Activated CD8-positive, alpha-beta T cell treated with anti-CD3 and anti-CD28 coated beads for 36 hours (primary cell): Measurements from ENCODE around the gene OGFR. TPM values are rescaled to one million over a fixed set of nuclear protein-coding genes. Genes with fewer than 3 reads are reported as not detected.

Experiments
- ATAC-seq: fragments of 200-7000 bp; cut with Tn5 transposase; one replicate; pipeline ENCODE4 v1.10.0; 2021; ENCODE audit warnings: mild to moderate bottlenecking, moderate library complexity
- CTCF ChIA-PET: fragments of 350-600 bp; sonication (Branson Sonifier 250); formaldehyde crosslinking; loops from one replicate; lab custom pipeline; 2021; ENCODE audit warnings: antibody characterized with exemption; lab: Charles Lee
- POLR2A ChIA-PET: fragments of 350-600 bp; sonication (Branson Sonifier 250); formaldehyde crosslinking; loops from one replicate; lab custom pipeline; 2021; ENCODE audit warnings: antibody characterized with exemption; lab: Charles Lee
- DNase-seq: peaks from one replicate; pipeline ENCODE4 v3.0.0-alpha.2; 2020
- H3K27ac Mint-ChIP-seq: one replicate; pipeline ENCODE4 v1.8.0; 2021; ENCODE audit warnings: mild to moderate bottlenecking, mixed read lengths
- H3K27me3 Mint-ChIP-seq: one replicate; pipeline ENCODE4 v1.8.0; 2021; ENCODE audit warnings: mixed read lengths
- H3K36me3 Mint-ChIP-seq: one replicate; pipeline ENCODE4 v1.8.0; 2021; ENCODE audit warnings: low read depth, mixed read lengths
- H3K4me1 Mint-ChIP-seq: one replicate; pipeline ENCODE4 v1.8.0; 2021; ENCODE audit warnings: low read depth, mixed read lengths
- H3K4me3 Mint-ChIP-seq: one replicate; pipeline ENCODE4 v1.8.0; 2021; ENCODE audit warnings: mild to moderate bottlenecking, moderate library complexity, mixed read lengths
- H3K9me3 Mint-ChIP-seq: one replicate; pipeline ENCODE4 v1.8.0; 2021; ENCODE audit warnings: mixed read lengths
- intact Hi-C: fragments of 100-400 bp; cut with micrococcal nuclease; formaldehyde crosslinking; loops from one replicate; pipeline ENCODE4 v1.10.0; 2022
- total RNA-seq, 2 experiments: library from RNA; stranded (reverse); gene quantifications; one replicate each; pipeline ENCODE4 v1.2.3, GENCODE V29; 2021
- TF ChIP-seq, protein P1 (sequence below): fragments of 200-600 bp; IDR thresholded peaks from one replicate; pipeline ENCODE4 v1.8.0; 2022; ENCODE audit warnings: antibody characterized with exemption, mild to moderate bottlenecking

Gene OGFR
- total RNA-seq, 2 experiments from 2014 or later: 53.6 to 55.2 TPM

DNA sequence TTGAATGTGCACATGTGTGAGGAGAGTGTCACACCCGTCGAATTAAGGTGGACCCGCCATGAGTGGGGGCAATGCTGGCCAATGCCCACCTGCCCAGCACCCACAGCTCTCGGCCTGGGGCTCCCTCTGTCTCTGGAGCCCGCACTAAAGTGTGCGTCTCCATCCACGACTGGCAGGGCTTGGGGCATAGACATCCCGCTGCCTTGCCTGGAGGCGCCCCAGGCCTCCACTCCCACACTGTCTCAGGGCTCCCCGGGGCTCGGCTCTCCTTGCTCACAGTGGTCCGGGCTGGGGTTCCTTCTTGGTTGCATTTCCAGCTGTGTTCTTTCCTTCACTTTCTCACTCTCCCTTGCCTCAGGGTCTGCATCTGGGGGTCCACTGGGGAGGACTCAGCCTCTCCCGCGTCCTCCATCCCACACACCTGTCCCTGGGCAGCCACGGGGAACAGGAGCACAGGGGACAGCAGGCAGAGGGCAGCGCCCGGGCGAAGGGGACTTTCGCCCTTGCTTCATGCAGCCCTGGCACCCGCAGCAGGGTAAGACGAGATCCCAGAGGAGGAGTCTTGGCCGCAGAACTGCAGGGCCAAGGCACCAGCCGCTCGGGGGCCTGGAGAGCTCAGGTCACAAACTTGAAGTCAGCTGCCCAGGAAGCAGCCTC lies 28.5 kb upstream of the OGFR start:
- intact Hi-C loops: no loop called here
- Mint-ChIP-seq H3K27ac (peak overlapping the region; percentile 95), H3K27me3 (no peaks in the 10 kb centered on the region), H3K4me3 (peak overlapping the region; percentile 61), H3K36me3 (no peaks in the 10 kb centered on the region), H3K4me1 (peaks cover 44% of the 10 kb centered on the region), H3K9me3 (no peaks in the 10 kb centered on the region)
- ATAC-seq (no peak), DNase-seq (no peak)
- TF ChIP-seq, protein P1, sequence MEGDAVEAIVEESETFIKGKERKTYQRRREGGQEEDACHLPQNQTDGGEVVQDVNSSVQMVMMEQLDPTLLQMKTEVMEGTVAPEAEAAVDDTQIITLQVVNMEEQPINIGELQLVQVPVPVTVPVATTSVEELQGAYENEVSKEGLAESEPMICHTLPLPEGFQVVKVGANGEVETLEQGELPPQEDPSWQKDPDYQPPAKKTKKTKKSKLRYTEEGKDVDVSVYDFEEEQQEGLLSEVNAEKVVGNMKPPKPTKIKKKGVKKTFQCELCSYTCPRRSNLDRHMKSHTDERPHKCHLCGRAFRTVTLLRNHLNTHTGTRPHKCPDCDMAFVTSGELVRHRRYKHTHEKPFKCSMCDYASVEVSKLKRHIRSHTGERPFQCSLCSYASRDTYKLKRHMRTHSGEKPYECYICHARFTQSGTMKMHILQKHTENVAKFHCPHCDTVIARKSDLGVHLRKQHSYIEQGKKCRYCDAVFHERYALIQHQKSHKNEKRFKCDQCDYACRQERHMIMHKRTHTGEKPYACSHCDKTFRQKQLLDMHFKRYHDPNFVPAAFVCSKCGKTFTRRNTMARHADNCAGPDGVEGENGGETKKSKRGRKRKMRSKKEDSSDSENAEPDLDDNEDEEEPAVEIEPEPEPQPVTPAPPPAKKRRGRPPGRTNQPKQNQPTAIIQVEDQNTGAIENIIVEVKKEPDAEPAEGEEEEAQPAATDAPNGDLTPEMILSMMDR: no peak
- ChIA-PET POLR2A (no interaction called here), CTCF (interaction anchor here (0.9 to 1.3 kb wide), 2 partner anchors 32 to 72 kb away, joined by 3 read pairs; no protein-coding TSS in a partner anchor)

DNA sequence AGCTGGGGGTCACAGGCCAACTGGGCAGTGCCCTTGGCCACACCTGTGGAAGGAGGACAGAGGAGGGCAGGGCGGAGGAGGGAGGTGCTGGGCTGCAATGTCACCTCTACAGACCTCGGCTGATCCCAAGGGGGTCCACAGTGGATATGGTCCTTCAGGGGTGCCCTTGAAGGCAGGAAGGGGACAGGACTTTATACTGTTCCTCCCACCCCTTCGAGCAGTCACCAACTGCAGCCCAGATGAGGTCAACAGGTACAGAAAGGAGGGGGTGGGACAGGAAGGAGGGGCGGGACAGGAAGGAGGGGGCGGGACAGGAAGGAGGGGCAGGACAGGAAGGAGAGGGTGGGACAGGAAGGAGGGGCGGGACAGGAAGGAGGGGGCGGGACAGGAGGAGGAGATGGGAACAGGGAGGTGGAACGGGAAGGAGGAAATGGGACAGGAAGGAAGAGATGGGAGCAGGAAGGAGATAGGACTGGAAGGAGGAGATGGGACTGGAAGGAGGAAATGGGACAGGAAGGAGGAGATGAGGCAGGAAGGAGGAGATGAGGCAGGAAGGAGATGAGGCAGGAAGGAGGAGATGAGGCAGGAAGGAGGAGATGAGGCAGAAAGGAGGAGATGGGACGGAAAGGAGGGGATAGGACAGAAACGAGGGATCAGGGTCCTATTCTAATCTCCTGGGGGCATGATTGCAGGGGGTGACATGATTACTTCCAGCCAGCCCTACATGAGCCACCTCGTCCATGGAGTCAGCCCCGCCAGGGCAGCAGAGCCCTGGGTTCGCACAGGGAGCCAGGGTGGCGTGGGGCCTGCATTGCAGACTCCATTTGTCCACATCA lies 27.7 kb upstream of the OGFR start:
- no peaks in the 10 kb centered on the region for H3K27me3 Mint-ChIP-seq
- no peaks in the 10 kb centered on the region for H3K9me3 Mint-ChIP-seq
- peak; percentile 95 for ATAC-seq
- peaks cover 44% of the 10 kb centered on the region for H3K4me1 Mint-ChIP-seq
- peak overlapping the region; percentile 61 for H3K4me3 Mint-ChIP-seq
- peak overlapping the region; percentile 95 for H3K27ac Mint-ChIP-seq
- no peaks in the 10 kb centered on the region for H3K36me3 Mint-ChIP-seq
- TF ChIP-seq, protein P1: no peak
- ChIA-PET POLR2A (no interaction called here), CTCF (interaction anchor here (1.3 kb wide), 1 partner anchor 73 kb away, joined by 3 read pairs; no protein-coding TSS in a partner anchor)
- DNase-seq: peak; percentile 74
- intact Hi-C loops: no loop called here

DNA sequence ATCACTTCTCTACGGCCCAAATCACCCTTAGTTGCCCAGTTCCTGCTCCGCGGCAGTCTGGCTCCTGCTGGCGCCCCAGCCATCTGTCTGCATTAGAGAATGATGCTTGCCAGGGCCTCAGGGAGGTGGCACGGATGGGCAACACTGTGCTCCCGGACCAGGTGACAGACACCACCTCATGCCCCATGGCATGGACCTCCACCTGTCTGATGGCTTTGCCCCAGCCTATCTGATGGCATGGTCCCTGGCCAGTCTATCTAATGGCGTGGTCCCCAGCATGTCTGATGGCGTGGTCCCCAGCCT lies 27.2 kb upstream of the OGFR start:
- DNase-seq: no peak
- CTCF ChIA-PET: no interaction called here
- Mint-ChIP-seq H3K36me3 (no peaks in the 10 kb centered on the region), H3K27me3 (no peaks in the 10 kb centered on the region), H3K9me3 (no peaks in the 10 kb centered on the region), H3K4me3 (no peak overlapping the region), H3K4me1 (peaks cover 40% of the 10 kb centered on the region), H3K27ac (peak overlapping the region; percentile 95)
- POLR2A ChIA-PET: no interaction called here
- intact Hi-C loops: no loop called here
- TF ChIP-seq, protein P1: no peak
- ATAC-seq: no peak

DNA sequence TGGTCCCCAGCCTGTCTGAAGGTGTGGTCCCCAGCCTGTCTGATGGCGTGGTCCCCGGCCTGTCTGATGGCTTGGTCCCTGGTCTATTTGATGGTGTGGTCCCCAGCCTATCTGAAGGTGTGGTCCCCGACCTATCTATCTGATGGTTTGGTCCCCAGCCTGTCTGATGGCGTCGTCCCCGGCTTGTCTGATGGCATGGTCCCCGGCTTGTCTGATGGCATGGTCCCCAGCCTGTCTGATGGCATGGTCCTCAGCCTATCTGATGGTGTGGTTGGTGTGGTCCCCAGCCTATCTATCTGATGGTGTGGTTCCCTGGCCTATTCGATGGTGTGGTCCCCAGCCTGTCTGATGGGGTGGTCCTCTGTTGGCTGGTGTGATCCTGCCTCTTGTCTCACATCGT lies 26.6 kb upstream of the OGFR start:
- H3K4me3 Mint-ChIP-seq: no peak overlapping the region
- intact Hi-C loops: no loop called here
- ATAC-seq: no peak
- ChIA-PET CTCF (no interaction called here), POLR2A (no interaction called here)
- H3K27ac Mint-ChIP-seq: peak overlapping the region; percentile 24
- TF ChIP-seq, protein P1: no peak
- no peaks in the 10 kb centered on the region for H3K36me3 Mint-ChIP-seq
- H3K9me3 Mint-ChIP-seq: no peaks in the 10 kb centered on the region
- DNase-seq: no peak
- H3K4me1 Mint-ChIP-seq: peaks cover 36% of the 10 kb centered on the region
- H3K27me3 Mint-ChIP-seq: no peaks in the 10 kb centered on the region
